ENCODE data around the gene MIOX.

- peak; percentile 52 for TF ChIP-seq CTCF (conservative IDR thresholded peaks at IDR 0.05; ENCODE audit: low read length)
- no peak for TF ChIP-seq EZH2phosphoT487 (IDR thresholded peaks at IDR 0.05; ENCODE audit: borderline replicate concordance)
These were observed 30.0 kb upstream of the MIOX start for GRCh38 chr22:50456466-50457234.

All from Loucy (cell line).